CD1c-positive myeloid dendritic cell (primary cell): ENCODE measurements around the gene TSACC.
A peak's percentile ranks its signal among the peaks of the same experiment; 100 is the strongest.

Experiments used
- DNase-seq: peaks from one replicate; pipeline ENCODE4 v3.0.0-alpha.2; 2016; ENCODE audit errors: extremely low spot score

The TSACC gene

GRCh38 chr1:156394082-156394481 is 55.8 kb downstream of the TSACC start:
- DNase-seq, result no peak

GRCh38 chr1:156394835-156395461 is 56.6 kb downstream of the TSACC start:
- peak; percentile 12 for DNase-seq
